Effector CD8-positive, alpha-beta T cell (primary cell): Measurements from ENCODE around the gene RRP1B.
"Not testable (repeated sequence)": the region's sequence is repeated elsewhere in the genome, so short reads cannot be mapped to it uniquely, and the experiment has no call there.

Source experiments
- DNase-seq: peaks from one replicate; lab custom pipeline; 2025; lab: John Stamatoyannopoulos, UW
- total RNA-seq, 4 experiments: gene quantifications; one replicate each; lab custom pipeline; 2026; lab: John Stamatoyannopoulos, UW

Gene RRP1B, protein sequence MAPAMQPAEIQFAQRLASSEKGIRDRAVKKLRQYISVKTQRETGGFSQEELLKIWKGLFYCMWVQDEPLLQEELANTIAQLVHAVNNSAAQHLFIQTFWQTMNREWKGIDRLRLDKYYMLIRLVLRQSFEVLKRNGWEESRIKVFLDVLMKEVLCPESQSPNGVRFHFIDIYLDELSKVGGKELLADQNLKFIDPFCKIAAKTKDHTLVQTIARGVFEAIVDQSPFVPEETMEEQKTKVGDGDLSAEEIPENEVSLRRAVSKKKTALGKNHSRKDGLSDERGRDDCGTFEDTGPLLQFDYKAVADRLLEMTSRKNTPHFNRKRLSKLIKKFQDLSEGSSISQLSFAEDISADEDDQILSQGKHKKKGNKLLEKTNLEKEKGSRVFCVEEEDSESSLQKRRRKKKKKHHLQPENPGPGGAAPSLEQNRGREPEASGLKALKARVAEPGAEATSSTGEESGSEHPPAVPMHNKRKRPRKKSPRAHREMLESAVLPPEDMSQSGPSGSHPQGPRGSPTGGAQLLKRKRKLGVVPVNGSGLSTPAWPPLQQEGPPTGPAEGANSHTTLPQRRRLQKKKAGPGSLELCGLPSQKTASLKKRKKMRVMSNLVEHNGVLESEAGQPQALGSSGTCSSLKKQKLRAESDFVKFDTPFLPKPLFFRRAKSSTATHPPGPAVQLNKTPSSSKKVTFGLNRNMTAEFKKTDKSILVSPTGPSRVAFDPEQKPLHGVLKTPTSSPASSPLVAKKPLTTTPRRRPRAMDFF
- 124 to 179 (median 149) reads per million in 4 experiments for total RNA-seq

DNA sequence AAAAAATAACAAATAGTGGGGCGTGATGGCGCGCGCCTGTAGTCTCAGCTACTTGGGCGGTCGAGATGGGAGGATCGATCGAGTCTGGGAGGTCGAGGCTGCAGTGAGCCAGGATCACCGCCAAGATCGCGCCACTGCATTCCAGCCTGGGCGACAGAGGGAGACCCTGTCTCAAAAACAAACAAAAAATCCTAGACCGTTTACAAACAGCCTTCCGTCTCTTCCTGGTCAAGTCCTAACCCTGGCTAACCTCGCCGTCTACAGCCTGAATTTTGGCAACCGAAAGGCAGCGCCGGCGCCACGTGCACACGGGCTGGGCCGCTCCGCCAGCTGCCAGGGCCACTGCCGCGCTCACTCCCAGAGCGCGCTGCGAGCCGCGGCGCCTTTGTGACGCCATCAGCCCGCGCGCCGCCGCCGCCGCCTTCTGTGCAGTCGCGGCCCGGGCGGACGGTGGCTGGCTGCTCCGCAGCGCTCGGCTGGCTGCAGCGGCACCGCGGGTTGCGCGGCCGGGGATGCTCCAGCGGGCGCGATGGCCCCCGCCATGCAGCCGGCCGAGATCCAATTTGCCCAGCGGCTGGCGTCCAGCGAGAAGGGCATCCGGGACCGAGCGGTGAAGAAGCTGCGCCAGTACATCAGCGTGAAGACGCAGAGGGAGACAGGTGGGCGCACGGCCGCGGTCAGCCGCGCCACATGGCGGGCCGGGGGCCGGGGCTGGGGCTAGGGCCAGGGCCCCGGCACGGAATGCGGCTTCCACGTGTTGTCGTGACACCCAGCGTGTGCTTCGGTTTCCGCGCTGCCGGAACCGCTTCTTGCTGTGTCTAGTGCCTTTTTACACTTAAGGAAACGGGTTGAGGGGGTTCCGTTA lies at the start of gene RRP1B, which contains the start of gene HSF2BP:
Gene RRP1B, plus strand, starts transcription at position 425 of the 865 bp plus-strand sequence. Its CDS starts 105 bp downstream, at position 530.
Gene HSF2BP, minus strand, starts transcription at position 353 of the 865 bp plus-strand sequence. CDS start 1,392 bp downstream, outside the sequence.
- peak; percentile 57 for DNase-seq

DNA sequence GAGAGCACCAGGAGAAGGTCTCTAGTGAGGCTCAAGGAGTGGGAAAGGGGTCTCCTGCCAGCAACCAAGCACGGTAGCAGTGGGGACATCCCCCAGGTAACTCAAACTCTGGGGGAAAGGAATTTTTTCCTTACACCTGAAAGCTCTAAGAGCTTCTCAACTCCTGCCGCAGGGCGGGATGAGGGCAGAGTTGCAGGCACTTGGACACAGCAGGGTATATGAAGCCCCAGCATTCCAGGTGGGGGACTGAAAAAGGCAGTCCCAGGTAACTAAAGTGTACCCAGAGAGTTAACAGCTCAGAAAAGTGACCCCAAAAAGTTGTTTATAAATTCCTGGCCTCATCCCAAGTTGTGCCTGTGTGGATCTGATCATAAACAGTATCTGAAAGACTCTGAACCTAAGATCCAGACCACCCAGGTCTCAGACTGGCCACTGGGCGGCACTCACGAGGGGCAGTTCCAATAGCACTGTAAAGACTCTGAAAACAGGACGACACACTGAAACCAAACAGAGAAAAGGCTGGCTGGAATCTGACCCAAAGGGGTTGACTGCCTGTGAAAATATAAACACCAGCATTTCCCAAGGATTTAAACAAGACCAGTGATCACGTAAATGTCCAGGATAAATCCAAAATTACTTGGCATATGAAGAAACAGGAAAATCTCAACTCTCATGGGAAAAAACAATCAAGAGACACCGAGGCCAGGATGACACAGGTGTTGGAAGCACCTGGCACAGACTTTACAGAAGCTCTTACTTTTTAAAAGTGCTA lies 47.6 kb upstream of the RRP1B start:
- no peak for DNase-seq

DNA sequence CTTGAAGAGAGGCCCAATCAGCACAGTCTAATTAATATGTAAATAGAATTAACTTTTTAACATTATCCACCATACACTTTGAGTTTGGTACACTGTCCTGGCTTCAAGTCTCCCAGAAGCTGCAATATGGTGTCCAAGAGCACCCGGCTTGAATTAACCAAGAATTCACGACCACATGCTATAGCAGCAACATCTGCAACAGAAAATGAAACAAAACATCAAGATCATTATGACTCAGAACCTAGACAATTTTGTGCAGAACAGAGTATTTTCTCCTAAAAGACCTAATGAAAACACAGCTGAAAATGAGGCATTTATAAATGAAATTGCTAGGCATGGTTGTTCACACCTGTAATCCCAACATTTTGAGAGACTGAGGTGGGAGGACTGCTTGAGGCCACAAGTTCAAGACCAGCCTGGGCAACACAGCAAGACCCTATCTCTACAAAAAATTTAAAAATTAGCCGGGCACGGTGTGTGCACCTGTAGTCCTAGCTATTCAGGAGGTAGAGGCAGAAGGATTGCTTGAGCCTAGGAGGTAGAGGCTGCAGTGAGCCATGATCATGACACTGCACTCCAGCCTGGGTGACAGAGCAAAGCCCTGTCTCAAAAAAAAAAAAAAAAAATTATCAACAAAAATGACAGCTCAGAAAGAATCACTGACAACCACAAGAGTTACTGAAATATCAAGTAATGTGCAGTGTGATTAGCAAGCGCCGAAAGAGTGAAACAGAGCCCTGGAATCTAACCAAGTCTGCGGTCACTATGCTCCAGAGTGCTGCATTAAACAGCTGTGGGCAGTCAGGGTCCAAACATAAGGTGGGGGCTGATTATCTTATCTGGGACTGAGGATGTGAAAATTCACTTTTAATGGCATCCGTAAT lies 45.4 kb upstream of the RRP1B start:
- no peak for DNase-seq

- no peak for DNase-seq
Observed at GRCh38 chr21:43614839-43615238, 44.5 kb upstream of the RRP1B start.

DNA sequence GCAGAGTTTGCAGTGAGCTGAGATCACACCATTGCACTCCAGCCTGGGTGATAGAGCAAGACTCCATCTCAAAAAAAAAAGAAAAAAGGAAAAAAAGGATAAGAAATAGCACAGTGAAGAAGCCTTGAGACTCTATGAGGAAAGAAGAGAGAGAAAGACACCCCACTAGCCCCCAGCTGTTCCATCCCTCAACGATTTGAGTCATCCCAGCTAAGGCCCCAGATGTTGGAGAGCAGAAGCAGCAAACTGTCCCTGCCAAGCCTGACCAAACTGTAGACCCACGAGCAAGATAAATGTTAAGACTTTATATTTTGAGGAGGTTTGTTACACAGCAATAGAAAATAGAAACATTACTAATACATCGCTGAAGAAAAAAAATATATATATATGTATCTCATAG lies 42.5 kb upstream of the RRP1B start:
- not testable (repeated sequence) for DNase-seq

GRCh38 chr21:43618940-43619339 lies 40.4 kb upstream of the RRP1B start:
- no peak for DNase-seq

DNA sequence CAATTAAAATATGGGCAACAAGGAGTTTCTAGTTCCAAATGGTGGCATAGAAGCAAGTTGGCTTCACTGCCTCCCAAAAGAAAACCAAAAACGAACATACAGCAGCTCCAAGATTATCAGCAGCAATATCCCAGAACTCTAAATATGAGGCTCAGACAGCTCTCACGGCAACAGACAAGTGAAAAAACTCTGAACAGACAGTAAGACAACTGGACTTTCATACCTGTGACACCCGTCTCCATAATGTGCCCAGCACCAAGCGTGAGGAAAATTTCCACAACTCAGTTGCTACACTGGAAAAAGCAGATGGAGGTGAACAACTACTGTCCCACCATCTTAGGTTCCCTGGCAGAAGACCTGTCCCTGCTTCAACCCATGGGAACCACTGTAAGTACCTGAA lies 40.0 kb upstream of the RRP1B start:
- no peak for DNase-seq

DNA sequence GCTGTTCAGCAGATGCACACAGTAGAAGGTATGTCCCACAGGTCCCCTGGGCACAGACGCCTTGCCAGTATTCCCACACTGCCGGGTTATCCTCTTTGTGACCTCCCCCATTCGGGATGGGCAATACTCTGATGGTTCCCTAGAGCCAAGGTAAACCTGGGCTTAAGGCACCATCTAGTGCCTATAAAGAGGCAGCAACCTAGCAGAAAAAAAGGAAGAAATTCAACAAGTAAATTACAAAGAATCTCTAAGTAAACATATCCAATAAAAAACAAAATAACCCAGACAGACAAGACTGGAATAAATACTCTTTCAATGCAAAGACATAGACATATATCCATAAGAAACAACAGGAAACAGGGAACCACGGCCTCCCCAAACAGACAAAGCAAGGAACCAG lies 39.5 kb upstream of the RRP1B start:
- no peak for DNase-seq

GRCh38 chr21:43622796-43623195 lies 36.6 kb upstream of the RRP1B start:
- DNase-seq: no peak

GRCh38 chr21:43623588-43623987 lies 35.8 kb upstream of the RRP1B start:
- no peak for DNase-seq

- DNase-seq: no peak
Observed at GRCh38 chr21:43624339-43624738, 35.0 kb upstream of the RRP1B start.

DNA sequence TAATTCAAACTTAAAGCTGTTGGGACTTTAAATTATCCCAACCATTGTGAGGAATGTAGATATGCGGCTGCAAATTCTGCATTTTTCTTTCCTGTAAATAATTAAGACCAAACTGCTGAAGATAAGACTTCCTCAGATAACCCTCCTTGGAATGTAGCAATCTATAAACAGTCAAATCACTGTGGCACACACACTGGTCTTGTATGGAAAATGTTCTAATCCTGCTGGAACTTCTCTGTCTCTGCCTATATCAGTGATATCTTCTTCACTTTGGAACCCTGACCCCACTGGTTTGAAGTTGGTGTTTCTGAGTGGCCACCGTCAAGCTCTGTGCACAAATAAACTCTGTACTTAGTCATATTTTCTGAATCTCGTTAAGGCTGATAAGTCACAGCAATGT lies 33.0 kb upstream of the RRP1B start:
- no peak for DNase-seq

DNA sequence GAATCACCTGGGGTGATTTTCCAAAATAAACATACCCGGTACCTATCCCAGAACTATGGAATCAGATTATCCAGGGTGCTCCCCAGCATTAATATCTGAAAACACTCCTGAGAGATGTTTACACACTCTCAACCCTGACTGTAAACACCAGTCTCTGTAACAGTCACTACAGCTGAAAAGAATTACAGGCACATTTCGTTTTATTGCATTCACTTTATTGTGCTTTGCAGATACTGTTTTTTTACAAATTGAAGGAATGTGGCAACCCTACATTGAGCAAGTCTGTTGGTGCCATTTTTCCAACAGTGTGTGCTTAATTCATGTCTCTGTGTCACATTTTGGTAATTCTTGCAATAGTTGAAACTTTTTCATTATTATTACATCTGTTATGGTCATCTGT lies 31.8 kb upstream of the RRP1B start:
- DNase-seq: no peak

GRCh38 chr21:43631411-43632107 lies 27.8 kb upstream of the RRP1B start:
- no peak for DNase-seq

GRCh38 chr21:43632373-43632905 lies 26.9 kb upstream of the RRP1B start:
- DNase-seq: no peak

- no peak for DNase-seq
Observed at GRCh38 chr21:43634618-43635017, 24.7 kb upstream of the RRP1B start.

DNA sequence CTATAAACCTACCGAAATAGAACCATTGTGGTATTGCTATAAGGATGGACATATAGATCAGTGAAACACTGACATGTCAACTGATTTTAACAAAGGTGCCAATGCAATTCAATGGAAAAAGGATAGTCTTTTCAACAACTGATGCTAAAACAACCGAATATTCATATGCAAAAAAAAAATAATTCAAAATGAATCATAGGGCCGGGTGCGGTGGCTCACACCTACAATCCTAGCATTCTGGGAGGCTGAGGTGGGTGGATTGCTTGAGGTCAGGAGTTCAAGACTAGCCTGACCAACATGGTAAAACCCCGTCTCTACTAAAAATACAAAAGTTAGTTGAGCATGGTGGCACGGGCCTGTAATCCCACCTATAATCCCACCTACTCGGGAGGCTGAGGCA lies 23.9 kb upstream of the RRP1B start:
- DNase-seq: no peak

- no peak for DNase-seq
Observed at GRCh38 chr21:43637530-43638158, 21.7 kb upstream of the RRP1B start.
